ENCODE results near the gene WNK2. TPM values are rescaled to one million over a fixed set of nuclear protein-coding genes. Genes with fewer than 3 reads are reported as not detected.
"Not testable (repeated sequence)": the region's sequence is repeated elsewhere in the genome, so short reads cannot be mapped to it uniquely, and the experiment has no call there.

Gene WNK2
- total RNA-seq, 2 experiments from 2014 or later, result 0.31 to 0.55 TPM

- CTCF ChIA-PET, result no interaction called here
- POLR2A ChIA-PET, result no interaction called here
Measured at GRCh38 chr9:93309889-93310425, 126.0 kb downstream of the WNK2 start.

- ChIA-PET POLR2A (no interaction called here), CTCF (no interaction called here)
Measured at GRCh38 chr9:93315118-93315517, 131.2 kb downstream of the WNK2 start.

- ChIA-PET POLR2A (no interaction called here), CTCF (no interaction called here)
Measured at GRCh38 chr9:93315960-93316359, 132.0 kb downstream of the WNK2 start.

- ChIA-PET CTCF (interaction anchor here (0.6 kb wide), 1 partner anchor 966 kb away, joined by 3 read pairs; no protein-coding TSS in a partner anchor), POLR2A (no interaction called here)
Measured at GRCh38 chr9:93316726-93317494, 133.0 kb downstream of the WNK2 start.

- CTCF ChIA-PET, result interaction anchor here (0.6 kb wide), 2 partner anchors 967 to 1247 kb away, joined by 3 read pairs; no protein-coding TSS in a partner anchor
Measured at GRCh38 chr9:93317495-93318094, 133.7 kb downstream of the WNK2 start.

GRCh38 chr9:93318480-93318879, 134.5 kb downstream of the WNK2 start:
- POLR2A ChIA-PET, result no interaction called here
- CTCF ChIA-PET, result interaction anchor here (0.6 kb wide), 1 partner anchor 1246 kb away, joined by 3 read pairs; no protein-coding TSS in a partner anchor

More at GRCh38 chr9:93317495-93318094, 133.7 kb downstream of the WNK2 start:
- POLR2A ChIA-PET, result no interaction called here

GRCh38 chr9:93319301-93319991, 135.5 kb downstream of the WNK2 start:
- ChIA-PET CTCF (no interaction called here), POLR2A (no interaction called here)

GRCh38 chr9:93319992-93320500, 136.1 kb downstream of the WNK2 start:
- CTCF ChIA-PET, result no interaction called here
- POLR2A ChIA-PET, result no interaction called here

GRCh38 chr9:93320591-93321219, 136.8 kb downstream of the WNK2 start:
- ChIA-PET POLR2A (no interaction called here), CTCF (no interaction called here)

GRCh38 chr9:93321220-93321610, 137.3 kb downstream of the WNK2 start:
- ChIA-PET POLR2A (interaction anchor here (0.7 kb wide), 1 partner anchor 14 kb away, joined by 6 read pairs; no protein-coding TSS in a partner anchor), CTCF (no interaction called here)

GRCh38 chr9:93323446-93323954, 139.6 kb downstream of the WNK2 start:
- CTCF ChIA-PET, POLR2A ChIA-PET: not testable (repeated sequence)

- ChIA-PET CTCF (no interaction called here), POLR2A (no interaction called here)
Measured at GRCh38 chr9:93324191-93324834, 140.4 kb downstream of the WNK2 start.

GRCh38 chr9:93325307-93326035, 141.5 kb downstream of the WNK2 start:
- ChIA-PET CTCF (no interaction called here), POLR2A (no interaction called here)

GRCh38 chr9:93326056-93326455, 142.1 kb downstream of the WNK2 start:
- CTCF ChIA-PET, result no interaction called here

GRCh38 chr9:93326654-93327053, 142.7 kb downstream of the WNK2 start:
- POLR2A ChIA-PET, result no interaction called here

More at GRCh38 chr9:93326056-93326455, 142.1 kb downstream of the WNK2 start:
- POLR2A ChIA-PET, result no interaction called here

GRCh38 chr9:93329629-93330280, 145.8 kb downstream of the WNK2 start:
- POLR2A ChIA-PET, result no interaction called here
- CTCF ChIA-PET, result no interaction called here

More at GRCh38 chr9:93326654-93327053, 142.7 kb downstream of the WNK2 start:
- CTCF ChIA-PET, result no interaction called here

GRCh38 chr9:93332317-93332716, 148.4 kb downstream of the WNK2 start:
- CTCF ChIA-PET, result no interaction called here
- POLR2A ChIA-PET, result no interaction called here

- ChIA-PET CTCF (no interaction called here), POLR2A (no interaction called here)
Measured at GRCh38 chr9:93336720-93337119, 152.8 kb downstream of the WNK2 start.

Measured in activated CD8-positive, alpha-beta memory T cell treated with anti-CD3 and anti-CD28 coated beads for 36 hours (primary cell).